Osteoblast (primary cell): ENCODE measurements around the gene METTL27. TPM values are rescaled to one million over a fixed set of nuclear protein-coding genes. Genes with fewer than 3 reads are reported as not detected.
"Not testable (repeated sequence)": the region's sequence is repeated elsewhere in the genome, so short reads cannot be mapped to it uniquely, and the experiment has no call there.

Experiments
- DNase-seq: peaks from one replicate; pipeline ENCODE4 v3.0.0; 2011; ENCODE audit warnings: low spot score, mixed read lengths; ENCODE audit not compliant: insufficient read length; ENCODE audit errors: missing footprints
- H2AFZ ChIP-seq: 2 replicates; pipeline ENCODE4 v1.6.0; 2011; ENCODE audit warnings: mild to moderate bottlenecking, low read length
- H3K27ac ChIP-seq: 2 replicates; pipeline ENCODE4 v1.5.1; 2011; ENCODE audit warnings: mild to moderate bottlenecking, low read depth, low read length, moderate library complexity
- H3K27me3 ChIP-seq: 2 replicates; pipeline ENCODE4 v1.6.0; 2012; ENCODE audit warnings: mild to moderate bottlenecking, control low read depth, inconsistent platforms, low read length, moderate library complexity; ENCODE audit not compliant: insufficient read depth
- H3K36me3 ChIP-seq: 2 replicates; pipeline ENCODE4 v1.5.1; 2011; ENCODE audit warnings: mild to moderate bottlenecking, low read length, control low read depth, moderate library complexity; ENCODE audit not compliant: insufficient read depth
- H3K4me1 ChIP-seq: 2 replicates; pipeline ENCODE4 v1.5.1; 2011; ENCODE audit warnings: mild to moderate bottlenecking, low read length, control low read depth, moderate library complexity; ENCODE audit not compliant: insufficient read depth
- H3K4me2 ChIP-seq: 2 replicates; pipeline ENCODE4 v1.6.0; 2011; ENCODE audit warnings: mild to moderate bottlenecking, low read length; ENCODE audit not compliant: insufficient read depth
- H3K4me3 ChIP-seq: fragments of 200-600 bp; sonication (generic); 3 replicates; pipeline ENCODE4 v1.5.1; 2012; ENCODE audit warnings: mild to moderate bottlenecking, low read length, inconsistent platforms; ENCODE audit not compliant: insufficient read depth
- H3K79me2 ChIP-seq: 2 replicates; pipeline ENCODE4 v1.6.0; 2012; ENCODE audit warnings: mild to moderate bottlenecking, low read length, control low read depth, inconsistent platforms; ENCODE audit not compliant: insufficient read depth
- H3K9me3 ChIP-seq: 2 replicates; pipeline ENCODE4 v1.5.1; 2011; ENCODE audit warnings: low read depth, low read length, control low read depth
- H4K20me1 ChIP-seq: 2 replicates; pipeline ENCODE4 v1.6.0; 2012; ENCODE audit warnings: mild to moderate bottlenecking, low read length, control low read depth; ENCODE audit not compliant: insufficient read depth
- total RNA-seq: library from RNA; depleted of rRNA; stranded (reverse); fragments of >200 nt; gene quantifications from 2 replicates; pipeline ENCODE4 v1.2.3, GENCODE V29; 2012
- TF ChIP-seq, protein P1 (sequence below): IDR thresholded peaks from 2 replicates; pipeline ENCODE4 v1.5.1; 2011; ENCODE audit warnings: mild to moderate bottlenecking, low read depth, low read length, moderate library complexity; ENCODE audit errors: extremely low read depth

The METTL27 gene
- total RNA-seq, 1 donor, result 8.7 TPM

GRCh38 chr7:73838642-73839041 lies 3.7 kb downstream of the METTL27 start:
- TF ChIP-seq, protein P1, sequence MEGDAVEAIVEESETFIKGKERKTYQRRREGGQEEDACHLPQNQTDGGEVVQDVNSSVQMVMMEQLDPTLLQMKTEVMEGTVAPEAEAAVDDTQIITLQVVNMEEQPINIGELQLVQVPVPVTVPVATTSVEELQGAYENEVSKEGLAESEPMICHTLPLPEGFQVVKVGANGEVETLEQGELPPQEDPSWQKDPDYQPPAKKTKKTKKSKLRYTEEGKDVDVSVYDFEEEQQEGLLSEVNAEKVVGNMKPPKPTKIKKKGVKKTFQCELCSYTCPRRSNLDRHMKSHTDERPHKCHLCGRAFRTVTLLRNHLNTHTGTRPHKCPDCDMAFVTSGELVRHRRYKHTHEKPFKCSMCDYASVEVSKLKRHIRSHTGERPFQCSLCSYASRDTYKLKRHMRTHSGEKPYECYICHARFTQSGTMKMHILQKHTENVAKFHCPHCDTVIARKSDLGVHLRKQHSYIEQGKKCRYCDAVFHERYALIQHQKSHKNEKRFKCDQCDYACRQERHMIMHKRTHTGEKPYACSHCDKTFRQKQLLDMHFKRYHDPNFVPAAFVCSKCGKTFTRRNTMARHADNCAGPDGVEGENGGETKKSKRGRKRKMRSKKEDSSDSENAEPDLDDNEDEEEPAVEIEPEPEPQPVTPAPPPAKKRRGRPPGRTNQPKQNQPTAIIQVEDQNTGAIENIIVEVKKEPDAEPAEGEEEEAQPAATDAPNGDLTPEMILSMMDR, result no peak
- H3K27ac ChIP-seq, result no peak overlapping the region
- H3K4me3 ChIP-seq, result no peak overlapping the region
- no peaks in the 10 kb centered on the region for H3K27me3 ChIP-seq
- H4K20me1 ChIP-seq, result no peaks in the 10 kb centered on the region
- H3K4me1 ChIP-seq, result peaks cover 3% of the 10 kb centered on the region
- H2AFZ ChIP-seq, result no peak overlapping the region
- no peaks in the 10 kb centered on the region for H3K79me2 ChIP-seq
- DNase-seq, result peak; percentile 57
- no peaks in the 10 kb centered on the region for H3K36me3 ChIP-seq
- H3K9me3 ChIP-seq, result no peaks in the 10 kb centered on the region
- no peak overlapping the region for H3K4me2 ChIP-seq

GRCh38 chr7:73837167-73837566 lies 5.1 kb downstream of the METTL27 start:
- H3K4me3 ChIP-seq, H3K27ac ChIP-seq, H2AFZ ChIP-seq, H3K27me3 ChIP-seq, H3K79me2 ChIP-seq, H4K20me1 ChIP-seq, H3K9me3 ChIP-seq, H3K4me1 ChIP-seq, H3K4me2 ChIP-seq, H3K36me3 ChIP-seq: not testable (repeated sequence)
- DNase-seq, result peak; percentile 78

- H3K36me3 ChIP-seq, result no peaks in the 10 kb centered on the region
- peak; percentile 66 for DNase-seq
These were observed 7.6 kb downstream of the METTL27 start for GRCh38 chr7:73834626-73835191.

DNA sequence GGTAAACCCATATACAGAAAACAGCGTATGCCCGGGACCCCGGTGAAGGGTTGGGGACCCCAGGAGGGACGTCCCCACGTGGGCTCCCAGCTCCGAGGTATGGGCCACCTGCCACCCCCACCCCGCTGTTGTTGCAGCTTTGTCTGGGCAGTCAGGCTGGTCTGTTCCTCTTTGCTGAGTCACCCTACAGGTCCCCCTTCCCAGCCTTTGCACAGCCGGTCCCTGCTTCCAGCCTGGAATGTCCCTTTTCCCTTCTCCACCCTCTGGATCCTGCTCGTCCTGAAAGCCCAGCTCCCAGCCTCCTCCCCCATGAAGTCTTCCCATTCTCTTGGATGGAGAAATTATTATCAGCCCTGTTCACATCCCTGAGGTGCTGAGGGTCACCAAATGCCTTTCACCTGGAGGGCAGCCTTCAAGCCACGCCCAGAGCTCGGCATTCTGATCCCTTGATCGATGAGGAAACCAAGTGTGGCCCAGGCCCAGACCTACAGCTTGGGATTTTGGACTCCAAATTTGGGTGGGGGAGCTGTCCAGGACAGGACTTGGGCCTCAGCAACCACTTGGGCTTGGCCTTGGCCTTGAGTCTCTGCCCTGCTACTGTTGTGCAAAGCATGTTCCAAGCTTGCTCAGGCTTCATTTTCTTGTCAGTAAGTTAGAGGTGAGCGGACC lies 8.9 kb downstream of the METTL27 start:
- no peak overlapping the region for H2AFZ ChIP-seq
- no peaks in the 10 kb centered on the region for H3K4me1 ChIP-seq
- no peak overlapping the region for H3K4me2 ChIP-seq
- TF ChIP-seq, protein P1, result no peak
- no peaks in the 10 kb centered on the region for H3K27me3 ChIP-seq
- H3K36me3 ChIP-seq, result no peaks in the 10 kb centered on the region
- no peak overlapping the region for H3K27ac ChIP-seq
- no peaks in the 10 kb centered on the region for H4K20me1 ChIP-seq
- H3K4me3 ChIP-seq, result no peak overlapping the region
- no peaks in the 10 kb centered on the region for H3K9me3 ChIP-seq
- H3K79me2 ChIP-seq, result no peaks in the 10 kb centered on the region
- peak; percentile 81 for DNase-seq

More at GRCh38 chr7:73834626-73835191, 7.6 kb downstream of the METTL27 start:
- TF ChIP-seq, protein P1, result no peak
- H3K27me3 ChIP-seq, result no peaks in the 10 kb centered on the region
- no peaks in the 10 kb centered on the region for H4K20me1 ChIP-seq
- no peak overlapping the region for H2AFZ ChIP-seq
- no peak overlapping the region for H3K4me2 ChIP-seq
- H3K4me1 ChIP-seq, result no peaks in the 10 kb centered on the region
- no peaks in the 10 kb centered on the region for H3K79me2 ChIP-seq
- H3K27ac ChIP-seq, result no peak overlapping the region
- H3K9me3 ChIP-seq, result no peaks in the 10 kb centered on the region
- H3K4me3 ChIP-seq, result no peak overlapping the region
